HEK293 (cell line): ENCODE data around the gene KCNH5.
"Not testable (repeated sequence)": the region's sequence is repeated elsewhere in the genome, so short reads cannot be mapped to it uniquely, and the experiment has no call there.

Source experiments
- CTCF ChIA-PET: fragments of 350-600 bp; formaldehyde crosslinking; extraction: SDS; loops from one replicate; lab custom pipeline; 2021; ENCODE audit warnings: antibody characterized with exemption; lab: Yijun Ruan, JAX
- POLR2A ChIA-PET: fragments of 300-600 bp; formaldehyde crosslinking; extraction: SDS; loops from one replicate; lab custom pipeline; 2020; ENCODE audit warnings: antibody characterized with exemption, inconsistent platforms; lab: Yijun Ruan, JAX
- H3K27ac ChIP-seq: fragments of 200-500 bp; sonication (Bioruptor generic); 2 replicates; pipeline ENCODE4 v1.5.1; 2014; ENCODE audit warnings: low read depth, low read length, control low read depth, inconsistent platforms; ENCODE audit errors: extremely low read depth
- H3K36me3 ChIP-seq, 2 experiments: fragments of 200-500 bp in 1 of 2; sonication (Bioruptor generic) in 1 of 2; 1 replicate in 1 of 2; 2 replicates in 1 of 2; pipeline ENCODE4 v1.5.1; 2014 to 2017; ENCODE audit warnings: inconsistent platforms in 2 of 2, low read length in 2 of 2; ENCODE audit not compliant: control insufficient read depth in 2 of 2, insufficient read depth in 1 of 2
- H3K4me1 ChIP-seq: fragments of 200-500 bp; sonication (Bioruptor generic); 2 replicates; pipeline ENCODE4 v1.5.1; 2014; ENCODE audit warnings: mild to moderate bottlenecking, low read length, inconsistent platforms; ENCODE audit not compliant: control insufficient read depth, insufficient read depth
- H3K4me3 ChIP-seq: 2 replicates; pipeline ENCODE4 v1.5.1; 2011; ENCODE audit warnings: low read depth, mild to moderate bottlenecking, control low read depth, low read length, moderate library complexity
- H3K9me3 ChIP-seq: fragments of 200-500 bp; sonication (Bioruptor generic); 2 replicates; pipeline ENCODE4 v1.5.1; 2014; ENCODE audit warnings: low read depth, low read length, inconsistent platforms; ENCODE audit not compliant: control insufficient read depth, insufficient read depth
- BCL11B ChIP-seq: fragments of 450-650 bp; formaldehyde crosslinking; IDR thresholded peaks from 2 replicates; pipeline ENCODE4 v1.5.1; 2016; ENCODE audit warnings: low read depth, missing biosample characterization, missing genetic modification characterization
- GLIS2 ChIP-seq: fragments of 450-650 bp; formaldehyde crosslinking; IDR thresholded peaks from 2 replicates; pipeline ENCODE4 v1.5.1; 2016; ENCODE audit warnings: missing biosample characterization, missing genetic modification characterization
- KLF8 ChIP-seq: fragments of 450-650 bp; formaldehyde crosslinking; IDR thresholded peaks from 2 replicates; pipeline ENCODE4 v1.5.1; 2016; ENCODE audit warnings: missing biosample characterization, missing genetic modification characterization
- ZBTB8A ChIP-seq: fragments of 450-650 bp; formaldehyde crosslinking; IDR thresholded peaks from 2 replicates; pipeline ENCODE4 v1.5.1; 2016; ENCODE audit warnings: missing biosample characterization, missing genetic modification characterization
- ZFHX2 ChIP-seq: fragments of 450-650 bp; formaldehyde crosslinking; conservative IDR thresholded peaks from 2 replicates; pipeline ENCODE4 v1.5.1; 2016; ENCODE audit warnings: missing biosample characterization, missing genetic modification characterization
- ZNF157 ChIP-seq: fragments of 450-650 bp; formaldehyde crosslinking; IDR thresholded peaks from 2 replicates; pipeline ENCODE4 v1.5.1; 2016; ENCODE audit warnings: missing biosample characterization, missing genetic modification characterization
- ZNF292 ChIP-seq: fragments of 450-650 bp; formaldehyde crosslinking; IDR thresholded peaks from 2 replicates; pipeline ENCODE4 v1.5.1; 2016; ENCODE audit warnings: low read depth, missing biosample characterization, missing genetic modification characterization, borderline replicate concordance
- ZNF324 ChIP-seq: fragments of 450-650 bp; formaldehyde crosslinking; IDR thresholded peaks from 2 replicates; pipeline ENCODE4 v1.5.1; 2016; ENCODE audit warnings: missing biosample characterization, missing genetic modification characterization
- ZNF366 ChIP-seq: fragments of 450-650 bp; formaldehyde crosslinking; conservative IDR thresholded peaks from 2 replicates; pipeline ENCODE4 v1.5.1; 2016; ENCODE audit warnings: missing biosample characterization, missing genetic modification characterization
- ZNF654 ChIP-seq: fragments of 450-650 bp; formaldehyde crosslinking; IDR thresholded peaks from 2 replicates; pipeline ENCODE4 v1.5.1; 2016; ENCODE audit warnings: low read depth, missing biosample characterization, missing genetic modification characterization
- ZNF670 ChIP-seq: fragments of 450-650 bp; formaldehyde crosslinking; IDR thresholded peaks from 2 replicates; pipeline ENCODE4 v1.5.1; 2016; ENCODE audit warnings: missing biosample characterization, missing genetic modification characterization, low read depth
- ZNF830 ChIP-seq: fragments of 450-650 bp; IDR thresholded peaks from 2 replicates; pipeline ENCODE4 v1.5.0; 2018; ENCODE audit warnings: missing biosample characterization, missing genetic modification characterization, low read depth, mild to moderate bottlenecking, moderate library complexity
- ZXDB ChIP-seq: fragments of 450-650 bp; formaldehyde crosslinking; IDR thresholded peaks from 2 replicates; pipeline ENCODE4 v1.5.1; 2016; ENCODE audit warnings: missing biosample characterization, missing genetic modification characterization
- TF ChIP-seq, protein P1 (sequence below): fragments of 450-650 bp; IDR thresholded peaks from 2 replicates; pipeline ENCODE4 v1.5.1; 2018; ENCODE audit warnings: missing biosample characterization, mild to moderate bottlenecking, missing genetic modification characterization
- TF ChIP-seq, protein P2 (sequence below): fragments of 450-650 bp; formaldehyde crosslinking; IDR thresholded peaks from 2 replicates; pipeline ENCODE4 v1.5.1; 2016; ENCODE audit warnings: missing biosample characterization, missing genetic modification characterization
- TF ChIP-seq, protein P3 (sequence below): fragments of 450-650 bp; formaldehyde crosslinking; IDR thresholded peaks from 2 replicates; pipeline ENCODE4 v1.5.1; 2017; ENCODE audit warnings: missing biosample characterization, mild to moderate bottlenecking, missing genetic modification characterization, moderate library complexity
- TF ChIP-seq, protein P4 (sequence below): fragments of 450-650 bp; formaldehyde crosslinking; IDR thresholded peaks from 2 replicates; pipeline ENCODE4 v1.5.1; 2016; ENCODE audit warnings: missing biosample characterization, missing genetic modification characterization, borderline replicate concordance
- TF ChIP-seq, protein P5 (sequence below): fragments of 450-650 bp; formaldehyde crosslinking; IDR thresholded peaks from 2 replicates; pipeline ENCODE4 v1.5.1; 2016; ENCODE audit warnings: missing biosample characterization, missing genetic modification characterization
- TF ChIP-seq, protein P6 (sequence below): fragments of 450-650 bp; formaldehyde crosslinking; IDR thresholded peaks from 2 replicates; pipeline ENCODE4 v1.5.1; 2016; ENCODE audit warnings: missing biosample characterization, missing genetic modification characterization

KCNH5 gene

DNA sequence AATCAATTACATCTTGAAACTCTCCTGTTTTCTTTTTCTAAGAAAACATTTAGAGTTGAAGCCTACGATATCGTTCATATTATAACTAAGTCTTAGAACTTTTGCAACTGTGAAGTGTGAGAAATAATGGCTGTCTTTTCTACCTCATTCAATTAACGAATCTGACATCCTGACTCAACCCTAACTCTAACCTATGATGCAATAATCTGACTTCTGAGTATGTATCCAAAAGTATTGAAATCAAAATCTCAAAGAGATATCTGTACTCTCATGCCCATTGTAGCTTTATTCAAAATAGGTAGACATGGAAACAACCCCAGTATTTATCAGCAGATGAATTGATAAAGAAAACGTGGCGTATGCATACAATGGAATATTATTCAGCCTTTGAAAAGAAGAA, 252.7 kb downstream of the KCNH5 start (continued):
- TF ChIP-seq, protein P1, sequence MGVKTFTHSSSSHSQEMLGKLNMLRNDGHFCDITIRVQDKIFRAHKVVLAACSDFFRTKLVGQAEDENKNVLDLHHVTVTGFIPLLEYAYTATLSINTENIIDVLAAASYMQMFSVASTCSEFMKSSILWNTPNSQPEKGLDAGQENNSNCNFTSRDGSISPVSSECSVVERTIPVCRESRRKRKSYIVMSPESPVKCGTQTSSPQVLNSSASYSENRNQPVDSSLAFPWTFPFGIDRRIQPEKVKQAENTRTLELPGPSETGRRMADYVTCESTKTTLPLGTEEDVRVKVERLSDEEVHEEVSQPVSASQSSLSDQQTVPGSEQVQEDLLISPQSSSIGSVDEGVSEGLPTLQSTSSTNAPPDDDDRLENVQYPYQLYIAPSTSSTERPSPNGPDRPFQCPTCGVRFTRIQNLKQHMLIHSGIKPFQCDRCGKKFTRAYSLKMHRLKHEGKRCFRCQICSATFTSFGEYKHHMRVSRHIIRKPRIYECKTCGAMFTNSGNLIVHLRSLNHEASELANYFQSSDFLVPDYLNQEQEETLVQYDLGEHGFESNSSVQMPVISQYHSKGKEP (tag by site-specific recombination), result no peak
- TF ChIP-seq ZNF654 (tag by site-specific recombination), result no peak

DNA sequence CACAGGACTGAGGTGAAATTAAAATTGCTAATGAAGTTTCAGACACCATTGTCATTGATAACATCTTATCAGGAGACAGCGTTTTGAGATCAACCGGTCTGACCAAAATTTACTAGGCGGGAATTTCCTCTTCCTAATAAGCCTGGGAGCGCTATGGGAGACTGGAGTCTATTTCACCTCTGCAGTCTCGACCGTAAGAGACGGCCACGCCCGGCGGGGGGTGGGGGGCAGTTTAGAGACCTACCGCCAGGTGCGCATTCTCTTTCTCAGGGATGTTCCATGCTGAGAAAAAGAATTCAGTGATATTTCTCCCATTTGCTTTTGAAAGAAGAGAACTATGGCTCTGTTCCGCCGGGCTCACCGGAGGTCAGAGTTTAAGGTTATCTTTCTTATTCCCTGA, 263.9 kb downstream of the KCNH5 start:
- H3K9me3 ChIP-seq, H3K4me1 ChIP-seq, H3K4me3 ChIP-seq, POLR2A ChIA-PET, CTCF ChIA-PET, H3K36me3 ChIP-seq, H3K27ac ChIP-seq: not testable (repeated sequence)

DNA sequence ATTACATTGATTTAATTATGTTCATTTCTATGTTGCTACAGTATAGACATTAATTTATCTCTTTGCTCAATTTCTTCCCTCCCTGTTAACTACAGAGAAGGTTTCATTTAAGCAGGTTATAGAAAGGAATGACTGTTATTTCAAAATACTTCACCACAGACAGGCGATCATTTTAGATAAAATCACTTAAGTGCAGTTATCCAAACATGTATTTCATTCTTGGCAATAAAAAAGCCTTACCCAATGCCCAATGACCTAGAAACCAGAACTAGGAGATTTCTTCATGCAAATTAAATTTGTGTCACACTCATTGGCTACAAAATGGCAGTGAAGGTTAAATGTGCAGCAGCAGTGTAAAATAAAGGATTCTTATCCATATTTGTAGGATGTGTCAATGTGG, 266.4 kb downstream of the KCNH5 start:
- no peaks in the 10 kb centered on the region for H3K4me1 ChIP-seq
- no peak for TF ChIP-seq ZNF670
- TF ChIP-seq ZNF830, result no peak
- TF ChIP-seq, protein P2, sequence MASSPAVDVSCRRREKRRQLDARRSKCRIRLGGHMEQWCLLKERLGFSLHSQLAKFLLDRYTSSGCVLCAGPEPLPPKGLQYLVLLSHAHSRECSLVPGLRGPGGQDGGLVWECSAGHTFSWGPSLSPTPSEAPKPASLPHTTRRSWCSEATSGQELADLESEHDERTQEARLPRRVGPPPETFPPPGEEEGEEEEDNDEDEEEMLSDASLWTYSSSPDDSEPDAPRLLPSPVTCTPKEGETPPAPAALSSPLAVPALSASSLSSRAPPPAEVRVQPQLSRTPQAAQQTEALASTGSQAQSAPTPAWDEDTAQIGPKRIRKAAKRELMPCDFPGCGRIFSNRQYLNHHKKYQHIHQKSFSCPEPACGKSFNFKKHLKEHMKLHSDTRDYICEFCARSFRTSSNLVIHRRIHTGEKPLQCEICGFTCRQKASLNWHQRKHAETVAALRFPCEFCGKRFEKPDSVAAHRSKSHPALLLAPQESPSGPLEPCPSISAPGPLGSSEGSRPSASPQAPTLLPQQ (tag by site-specific recombination), result no peak
- TF ChIP-seq ZNF366 (tag by site-specific recombination), result no peak
- no peak for TF ChIP-seq BCL11B (tag by site-specific recombination)
- no peak for TF ChIP-seq ZNF157
- ChIA-PET POLR2A (no interaction called here), CTCF (no interaction called here)
- no peaks in the 10 kb centered on the region for H3K9me3 ChIP-seq
- H3K36me3 ChIP-seq, result no peaks in the 10 kb centered on the region
- no peak overlapping the region for H3K4me3 ChIP-seq
- H3K27ac ChIP-seq, result no peak overlapping the region

DNA sequence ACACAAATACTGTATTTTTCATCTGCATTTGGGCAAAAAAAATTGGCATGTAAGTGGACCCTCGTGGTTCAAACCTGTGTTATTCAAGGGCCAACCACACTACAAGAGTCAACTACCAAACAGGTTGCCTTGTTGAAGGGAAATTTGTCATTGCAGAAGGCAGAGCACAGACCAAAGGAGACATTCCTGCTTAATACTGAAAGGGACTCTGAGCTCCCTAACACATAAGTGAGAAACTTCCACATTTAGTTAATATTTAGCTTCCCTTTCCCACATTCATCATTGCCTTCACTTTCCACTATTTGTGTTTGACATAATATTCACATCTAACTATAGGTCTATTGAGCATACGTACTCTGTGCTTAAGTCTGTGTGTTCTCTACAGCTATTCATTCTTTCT, 266.9 kb downstream of the KCNH5 start:
- ChIA-PET POLR2A (no interaction called here), CTCF (no interaction called here)
- H3K4me3 ChIP-seq, result no peak overlapping the region
- no peak overlapping the region for H3K27ac ChIP-seq
- H3K9me3 ChIP-seq, result no peaks in the 10 kb centered on the region
- H3K36me3 ChIP-seq, result no peaks in the 10 kb centered on the region
- no peaks in the 10 kb centered on the region for H3K4me1 ChIP-seq
- TF ChIP-seq, protein P3, sequence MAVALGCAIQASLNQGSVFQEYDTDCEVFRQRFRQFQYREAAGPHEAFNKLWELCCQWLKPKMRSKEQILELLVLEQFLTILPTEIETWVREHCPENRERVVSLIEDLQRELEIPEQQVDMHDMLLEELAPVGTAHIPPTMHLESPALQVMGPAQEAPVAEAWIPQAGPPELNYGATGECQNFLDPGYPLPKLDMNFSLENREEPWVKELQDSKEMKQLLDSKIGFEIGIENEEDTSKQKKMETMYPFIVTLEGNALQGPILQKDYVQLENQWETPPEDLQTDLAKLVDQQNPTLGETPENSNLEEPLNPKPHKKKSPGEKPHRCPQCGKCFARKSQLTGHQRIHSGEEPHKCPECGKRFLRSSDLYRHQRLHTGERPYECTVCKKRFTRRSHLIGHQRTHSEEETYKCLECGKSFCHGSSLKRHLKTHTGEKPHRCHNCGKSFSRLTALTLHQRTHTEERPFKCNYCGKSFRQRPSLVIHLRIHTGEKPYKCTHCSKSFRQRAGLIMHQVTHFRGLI, result no peak
- TF ChIP-seq, protein P1 (tag by site-specific recombination), result no peak
- TF ChIP-seq GLIS2 (tag by site-specific recombination) (no peak), ZFHX2 (no peak), ZBTB8A (no peak), ZNF292 (no peak), ZXDB (tag by site-specific recombination) (no peak), ZNF324 (no peak), KLF8 (no peak)
- TF ChIP-seq, protein P4, sequence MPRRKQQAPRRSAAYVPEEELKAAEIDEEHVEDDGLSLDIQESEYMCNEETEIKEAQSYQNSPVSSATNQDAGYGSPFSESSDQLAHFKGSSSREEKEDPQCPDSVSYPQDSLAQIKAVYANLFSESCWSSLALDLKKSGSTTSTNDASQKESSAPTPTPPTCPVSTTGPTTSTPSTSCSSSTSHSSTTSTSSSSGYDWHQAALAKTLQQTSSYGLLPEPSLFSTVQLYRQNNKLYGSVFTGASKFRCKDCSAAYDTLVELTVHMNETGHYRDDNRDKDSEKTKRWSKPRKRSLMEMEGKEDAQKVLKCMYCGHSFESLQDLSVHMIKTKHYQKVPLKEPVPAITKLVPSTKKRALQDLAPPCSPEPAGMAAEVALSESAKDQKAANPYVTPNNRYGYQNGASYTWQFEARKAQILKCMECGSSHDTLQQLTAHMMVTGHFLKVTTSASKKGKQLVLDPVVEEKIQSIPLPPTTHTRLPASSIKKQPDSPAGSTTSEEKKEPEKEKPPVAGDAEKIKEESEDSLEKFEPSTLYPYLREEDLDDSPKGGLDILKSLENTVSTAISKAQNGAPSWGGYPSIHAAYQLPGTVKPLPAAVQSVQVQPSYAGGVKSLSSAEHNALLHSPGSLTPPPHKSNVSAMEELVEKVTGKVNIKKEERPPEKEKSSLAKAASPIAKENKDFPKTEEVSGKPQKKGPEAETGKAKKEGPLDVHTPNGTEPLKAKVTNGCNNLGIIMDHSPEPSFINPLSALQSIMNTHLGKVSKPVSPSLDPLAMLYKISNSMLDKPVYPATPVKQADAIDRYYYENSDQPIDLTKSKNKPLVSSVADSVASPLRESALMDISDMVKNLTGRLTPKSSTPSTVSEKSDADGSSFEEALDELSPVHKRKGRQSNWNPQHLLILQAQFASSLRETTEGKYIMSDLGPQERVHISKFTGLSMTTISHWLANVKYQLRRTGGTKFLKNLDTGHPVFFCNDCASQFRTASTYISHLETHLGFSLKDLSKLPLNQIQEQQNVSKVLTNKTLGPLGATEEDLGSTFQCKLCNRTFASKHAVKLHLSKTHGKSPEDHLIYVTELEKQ (tag by site-specific recombination), result no peak
- TF ChIP-seq, protein P5, sequence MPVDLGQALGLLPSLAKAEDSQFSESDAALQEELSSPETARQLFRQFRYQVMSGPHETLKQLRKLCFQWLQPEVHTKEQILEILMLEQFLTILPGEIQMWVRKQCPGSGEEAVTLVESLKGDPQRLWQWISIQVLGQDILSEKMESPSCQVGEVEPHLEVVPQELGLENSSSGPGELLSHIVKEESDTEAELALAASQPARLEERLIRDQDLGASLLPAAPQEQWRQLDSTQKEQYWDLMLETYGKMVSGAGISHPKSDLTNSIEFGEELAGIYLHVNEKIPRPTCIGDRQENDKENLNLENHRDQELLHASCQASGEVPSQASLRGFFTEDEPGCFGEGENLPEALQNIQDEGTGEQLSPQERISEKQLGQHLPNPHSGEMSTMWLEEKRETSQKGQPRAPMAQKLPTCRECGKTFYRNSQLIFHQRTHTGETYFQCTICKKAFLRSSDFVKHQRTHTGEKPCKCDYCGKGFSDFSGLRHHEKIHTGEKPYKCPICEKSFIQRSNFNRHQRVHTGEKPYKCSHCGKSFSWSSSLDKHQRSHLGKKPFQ, result no peak
- TF ChIP-seq, protein P6, sequence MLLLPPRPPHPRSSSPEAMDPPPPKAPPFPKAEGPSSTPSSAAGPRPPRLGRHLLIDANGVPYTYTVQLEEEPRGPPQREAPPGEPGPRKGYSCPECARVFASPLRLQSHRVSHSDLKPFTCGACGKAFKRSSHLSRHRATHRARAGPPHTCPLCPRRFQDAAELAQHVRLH (tag by site-specific recombination), result no peak
